GM19328 (cell line): Measurements from ENCODE around the gene BEND7.
"Not testable (repeated sequence)": the region's sequence is repeated elsewhere in the genome, so short reads cannot be mapped to it uniquely, and the experiment has no call there.

Source experiments
- ATAC-seq: cut with Tn5 transposase; IDR thresholded peaks from one replicate; pipeline ENCODE4 v1.9.1; 2021; ENCODE audit warnings: mild to moderate bottlenecking, moderate library complexity; ENCODE audit not compliant: unreplicated experiment

Gene BEND7

GRCh38 chr10:13528875-13529713 is at the start of gene BEND7:
TSS of gene BEND7 (minus strand) at chr10:13529014. CDS start at chr10:13528533, 481 bp downstream.
- ATAC-seq: no peak

- ATAC-seq: no peak
These were observed 45.1 kb upstream of the BEND7 start for GRCh38 chr10:13573960-13574359.

GRCh38 chr10:13571541-13571940 is 42.7 kb upstream of the BEND7 start:
- no peak for ATAC-seq

DNA sequence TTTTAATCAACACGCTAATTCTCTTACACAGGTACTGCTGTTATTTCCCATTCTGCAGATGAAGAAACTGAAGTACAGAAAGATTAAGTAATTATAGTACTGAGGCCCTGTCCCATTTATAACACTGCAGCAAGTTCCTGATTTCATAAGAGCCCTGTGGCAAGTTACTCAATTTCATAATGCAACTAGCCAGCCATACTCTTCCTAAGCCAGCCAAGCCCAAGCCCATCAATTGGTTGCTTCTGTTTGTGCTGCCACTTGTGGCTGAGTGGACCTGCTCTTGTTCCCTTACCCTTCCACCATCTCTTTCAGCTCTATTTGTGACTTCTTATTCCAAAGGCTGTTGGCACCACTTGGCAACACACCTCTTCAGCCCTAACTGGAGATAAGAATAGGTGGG is 38.2 kb upstream of the BEND7 start:
- ATAC-seq: no peak

- no peak for ATAC-seq
These were observed 35.8 kb upstream of the BEND7 start for GRCh38 chr10:13564576-13564975.

GRCh38 chr10:13563481-13564445 is 34.9 kb upstream of the BEND7 start:
- no peak for ATAC-seq

DNA sequence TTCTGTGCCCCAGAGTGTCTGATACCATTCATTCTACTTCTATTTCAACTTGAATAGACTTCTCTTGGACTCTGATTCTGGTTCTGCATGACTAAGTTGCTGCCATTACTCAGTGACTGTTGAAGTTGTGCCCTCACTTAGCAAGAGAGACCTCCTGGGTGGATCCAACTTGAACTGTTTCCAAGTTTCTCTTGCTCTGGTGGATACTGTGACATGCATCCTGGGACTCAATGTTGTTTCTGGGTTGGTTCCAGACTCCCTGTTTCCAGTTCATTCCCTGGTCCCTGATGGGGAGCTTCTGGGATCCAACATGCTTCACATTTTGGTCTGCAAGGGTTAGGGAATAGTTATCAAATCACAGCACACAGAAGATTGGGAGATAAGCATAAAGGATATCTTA is 31.8 kb upstream of the BEND7 start:
- ATAC-seq: no peak

GRCh38 chr10:13559124-13559700 is 30.4 kb upstream of the BEND7 start:
- ATAC-seq: no peak

- no peak for ATAC-seq
These were observed 27.2 kb upstream of the BEND7 start for GRCh38 chr10:13555884-13556510.

GRCh38 chr10:13550802-13551201 is 22.0 kb upstream of the BEND7 start:
- ATAC-seq: no peak

- no peak for ATAC-seq
These were observed 13.7 kb upstream of the BEND7 start for GRCh38 chr10:13542533-13542932.

DNA sequence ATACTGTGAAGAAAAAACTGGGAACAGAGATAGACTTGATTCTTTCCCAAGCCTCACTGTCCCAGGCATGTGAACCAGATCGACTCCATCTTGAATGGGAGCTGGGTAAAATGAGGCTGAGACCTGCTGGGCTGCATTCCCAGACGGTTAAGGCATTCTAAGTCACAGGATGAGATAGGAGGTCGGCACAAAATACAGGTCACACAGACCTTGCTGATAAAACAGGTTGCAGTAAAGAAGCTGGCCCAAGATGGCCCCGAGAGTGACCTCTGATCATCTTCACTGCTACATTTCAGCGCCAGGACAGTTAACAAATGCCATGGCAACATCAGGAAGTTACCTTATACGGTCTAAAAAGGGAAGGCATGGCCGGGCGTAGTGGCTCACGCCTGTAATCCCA is 9.2 kb upstream of the BEND7 start:
- ATAC-seq: not testable (repeated sequence)

- no peak for ATAC-seq
These were observed 8.0 kb upstream of the BEND7 start for GRCh38 chr10:13536674-13537366.

DNA sequence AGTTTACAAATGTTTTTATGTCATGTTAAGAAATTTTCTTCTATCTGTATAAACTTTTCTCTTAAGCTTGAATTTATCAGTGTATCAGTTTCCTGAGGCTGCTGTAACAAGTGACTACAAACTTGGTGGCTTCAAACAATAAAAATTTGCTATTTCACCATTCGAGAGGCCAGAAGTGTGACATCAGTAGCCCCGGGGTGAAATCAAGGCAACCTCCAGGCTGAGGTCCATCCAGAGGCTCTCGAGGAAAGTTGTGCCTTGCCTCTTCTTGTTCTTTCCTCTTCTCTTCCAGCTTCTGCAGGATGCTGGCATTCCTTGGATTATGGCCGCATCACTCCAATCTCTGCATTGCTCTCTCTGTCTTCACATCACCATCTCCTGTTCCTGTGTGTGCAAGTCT is 6.5 kb upstream of the BEND7 start:
- no peak for ATAC-seq

DNA sequence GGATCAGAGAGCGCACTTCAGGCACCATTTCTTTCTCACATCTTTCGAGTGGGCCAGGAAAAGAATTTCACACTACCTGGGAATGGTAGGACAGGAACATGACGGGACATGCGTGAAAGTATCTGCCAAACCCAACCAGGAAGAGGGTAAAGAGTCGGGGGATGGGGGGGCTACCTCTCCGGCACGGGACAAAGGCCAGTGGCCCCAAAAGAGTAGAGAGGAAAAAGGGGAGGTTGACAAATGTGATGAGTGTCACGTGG is 830 bp upstream of the BEND7 start:
- ATAC-seq: no peak

DNA sequence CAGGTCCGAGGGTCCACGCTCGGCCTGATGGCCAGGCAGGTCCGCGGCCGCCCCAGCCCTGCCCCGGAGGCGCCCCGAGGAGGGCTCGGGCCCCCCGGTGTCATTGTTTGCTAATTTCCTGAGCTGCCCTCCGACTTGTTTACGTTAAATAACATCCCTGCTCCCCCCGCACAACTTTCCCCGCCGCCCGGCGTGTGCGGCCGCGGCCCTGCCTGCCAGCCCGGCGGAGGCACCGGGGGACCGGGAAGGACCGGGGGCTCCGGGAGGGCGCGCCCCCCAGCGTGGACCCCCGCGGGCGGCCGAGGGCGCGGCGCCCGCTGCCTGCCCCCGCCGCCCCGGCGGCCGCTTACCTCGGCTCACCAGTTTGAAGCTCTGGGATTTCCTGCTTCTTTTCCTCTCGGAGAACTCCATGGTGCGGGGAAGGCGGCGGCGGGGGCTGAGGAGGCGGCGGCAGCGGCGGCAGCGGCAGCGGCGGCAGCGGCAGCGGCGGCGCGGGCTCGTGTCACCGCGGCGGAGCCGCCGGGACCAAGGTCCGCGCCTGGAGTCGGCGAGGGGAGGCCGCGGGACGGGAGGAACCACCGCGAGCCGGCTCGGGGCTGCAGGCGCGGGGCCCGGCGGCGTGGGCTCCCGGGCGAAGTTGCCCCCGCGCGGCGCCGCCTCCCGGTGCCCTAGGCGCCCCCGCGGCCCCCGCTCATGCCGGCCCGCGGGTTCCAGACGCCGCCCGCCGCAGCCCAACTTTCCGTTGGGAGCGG is 515 bp downstream of the BEND7 start:
- no peak for ATAC-seq

DNA sequence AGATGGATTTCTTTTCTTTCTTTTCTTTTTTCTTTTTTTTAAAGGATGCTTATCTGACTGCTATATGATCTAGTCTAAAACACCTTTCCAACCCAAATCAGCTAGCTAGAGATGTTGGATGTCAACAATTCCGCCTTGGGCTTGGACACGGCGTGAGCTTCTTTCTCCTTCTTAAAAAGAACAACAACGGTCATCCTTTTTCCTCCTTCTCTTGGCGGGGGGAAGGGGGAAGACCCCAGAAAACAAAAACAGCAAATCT is 1.0 kb downstream of the BEND7 start:
- ATAC-seq: no peak

- no peak for ATAC-seq
These were observed 1.6 kb downstream of the BEND7 start for GRCh38 chr10:13526948-13527863.

- no peak for ATAC-seq
These were observed 3.2 kb downstream of the BEND7 start for GRCh38 chr10:13525663-13526062.
